ENCODE data around the gene PTPRE.

PTPRE gene

DNA sequence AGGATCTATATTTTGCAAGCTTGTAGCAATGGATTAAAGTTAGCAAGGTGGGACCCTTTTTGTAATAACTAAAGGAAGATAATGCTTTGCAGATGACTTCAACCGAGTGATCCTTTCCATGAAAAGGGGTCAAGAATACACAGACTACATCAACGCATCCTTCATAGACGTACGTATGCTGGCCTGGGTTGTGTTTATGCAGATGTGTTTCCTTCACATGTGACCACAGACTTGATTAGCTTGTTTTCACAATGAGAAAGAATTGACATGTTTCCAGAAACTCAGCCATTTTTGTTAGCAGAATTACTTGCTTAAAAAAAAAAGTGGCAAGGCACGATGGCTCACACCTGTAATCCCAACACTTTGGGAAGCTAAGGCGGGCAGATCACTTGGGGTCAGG is 165.1 kb downstream of the PTPRE start:
- H3K4me3 ChIP-seq (ENCODE audit: low read depth, low read length) = no peak overlapping the region
- in situ Hi-C loops (cut with HindIII; ENCODE audit: low sequenced_read_pairs) = no loop called here
- no peak for DNase-seq (ENCODE audit: low read depth, low spot score)
- TF ChIP-seq, protein P1, sequence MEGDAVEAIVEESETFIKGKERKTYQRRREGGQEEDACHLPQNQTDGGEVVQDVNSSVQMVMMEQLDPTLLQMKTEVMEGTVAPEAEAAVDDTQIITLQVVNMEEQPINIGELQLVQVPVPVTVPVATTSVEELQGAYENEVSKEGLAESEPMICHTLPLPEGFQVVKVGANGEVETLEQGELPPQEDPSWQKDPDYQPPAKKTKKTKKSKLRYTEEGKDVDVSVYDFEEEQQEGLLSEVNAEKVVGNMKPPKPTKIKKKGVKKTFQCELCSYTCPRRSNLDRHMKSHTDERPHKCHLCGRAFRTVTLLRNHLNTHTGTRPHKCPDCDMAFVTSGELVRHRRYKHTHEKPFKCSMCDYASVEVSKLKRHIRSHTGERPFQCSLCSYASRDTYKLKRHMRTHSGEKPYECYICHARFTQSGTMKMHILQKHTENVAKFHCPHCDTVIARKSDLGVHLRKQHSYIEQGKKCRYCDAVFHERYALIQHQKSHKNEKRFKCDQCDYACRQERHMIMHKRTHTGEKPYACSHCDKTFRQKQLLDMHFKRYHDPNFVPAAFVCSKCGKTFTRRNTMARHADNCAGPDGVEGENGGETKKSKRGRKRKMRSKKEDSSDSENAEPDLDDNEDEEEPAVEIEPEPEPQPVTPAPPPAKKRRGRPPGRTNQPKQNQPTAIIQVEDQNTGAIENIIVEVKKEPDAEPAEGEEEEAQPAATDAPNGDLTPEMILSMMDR (IDR thresholded peaks at IDR 0.05; ENCODE audit: low read depth, low read length) = no peak

DNA sequence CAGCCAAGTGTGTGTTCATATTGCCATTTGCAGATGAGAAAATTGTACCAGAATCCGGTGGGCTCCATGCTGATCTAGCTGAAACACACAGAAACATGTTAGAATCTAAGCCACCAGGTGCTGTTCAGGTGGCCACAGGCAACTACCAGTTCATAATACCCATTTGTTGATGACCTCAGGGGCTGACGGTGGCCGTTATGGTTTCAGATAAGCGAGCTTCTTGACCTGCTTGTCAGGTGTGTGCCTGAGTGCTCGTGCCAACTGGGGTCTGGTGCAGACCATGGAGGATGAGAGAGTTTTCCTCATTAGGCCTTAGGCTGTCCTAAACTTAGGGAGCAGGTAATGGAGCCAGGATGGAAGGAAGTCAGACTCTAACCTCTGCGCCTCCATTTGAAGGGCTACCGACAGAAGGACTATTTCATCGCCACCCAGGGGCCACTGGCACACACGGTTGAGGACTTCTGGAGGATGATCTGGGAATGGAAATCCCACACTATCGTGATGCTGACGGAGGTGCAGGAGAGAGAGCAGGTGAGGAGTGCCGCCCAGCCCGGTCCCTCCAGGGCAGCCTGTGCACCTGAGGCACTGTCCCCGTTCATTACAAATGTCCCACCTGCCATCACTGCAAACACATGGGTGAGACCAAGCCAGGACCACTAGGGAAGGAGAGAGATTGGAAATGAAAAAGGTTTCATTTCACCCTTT is 166.2 kb downstream of the PTPRE start:
- in situ Hi-C loops (cut with HindIII; ENCODE audit: low sequenced_read_pairs) = no loop called here
- DNase-seq (ENCODE audit: low read depth, low spot score) = no peak
- no peak overlapping the region for H3K4me3 ChIP-seq (ENCODE audit: low read depth, low read length)
- TF ChIP-seq, protein P1 (IDR thresholded peaks at IDR 0.05; ENCODE audit: low read depth, low read length) = no peak

DNA sequence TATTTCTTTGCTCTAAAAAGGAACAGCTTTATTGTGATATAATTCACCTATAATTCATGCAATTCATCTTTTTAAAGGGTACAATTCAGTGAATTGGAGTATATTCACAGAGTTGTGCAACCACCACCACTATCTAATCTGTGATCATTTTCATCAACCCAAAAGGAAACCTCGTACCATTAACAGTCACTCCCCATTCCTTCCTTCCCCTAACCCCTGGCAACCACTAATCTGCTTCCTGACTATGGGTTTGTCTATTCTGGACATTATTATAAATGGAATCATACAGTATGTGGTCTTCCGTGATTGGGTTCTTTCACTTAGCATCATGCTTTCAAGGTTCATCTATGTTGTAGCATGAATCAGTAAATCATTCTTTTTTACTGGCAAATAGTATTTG is 167.0 kb downstream of the PTPRE start:
- no peak for DNase-seq (ENCODE audit: low read depth, low spot score)
- in situ Hi-C loops (cut with HindIII; ENCODE audit: low sequenced_read_pairs) = no loop called here
- TF ChIP-seq, protein P1 (IDR thresholded peaks at IDR 0.05; ENCODE audit: low read depth, low read length) = no peak
- H3K4me3 ChIP-seq (ENCODE audit: low read depth, low read length) = no peak overlapping the region

DNA sequence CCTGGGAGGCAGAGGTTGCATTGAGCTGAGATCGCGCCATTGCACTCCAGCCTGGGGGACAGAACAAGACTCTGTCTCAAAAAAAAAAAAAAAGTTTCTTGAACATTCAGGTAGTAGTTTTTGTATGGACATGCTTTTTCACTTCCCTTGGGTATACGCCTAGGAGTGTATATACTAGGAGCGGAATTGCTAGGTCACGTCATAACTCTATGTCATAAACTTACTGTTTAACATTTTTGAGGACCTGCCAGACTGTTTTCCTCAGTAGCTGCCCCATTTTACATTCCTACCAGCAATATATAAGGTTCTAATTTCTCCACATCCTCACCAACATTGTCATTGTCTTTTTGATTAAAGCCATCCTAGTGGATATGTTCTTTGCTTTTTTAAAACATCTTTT is 167.7 kb downstream of the PTPRE start:
- TF ChIP-seq, protein P1 (IDR thresholded peaks at IDR 0.05; ENCODE audit: low read depth, low read length) = no peak
- in situ Hi-C loops (cut with HindIII; ENCODE audit: low sequenced_read_pairs) = no loop called here
- no peak overlapping the region for H3K4me3 ChIP-seq (ENCODE audit: low read depth, low read length)
- DNase-seq (ENCODE audit: low read depth, low spot score) = no peak

DNA sequence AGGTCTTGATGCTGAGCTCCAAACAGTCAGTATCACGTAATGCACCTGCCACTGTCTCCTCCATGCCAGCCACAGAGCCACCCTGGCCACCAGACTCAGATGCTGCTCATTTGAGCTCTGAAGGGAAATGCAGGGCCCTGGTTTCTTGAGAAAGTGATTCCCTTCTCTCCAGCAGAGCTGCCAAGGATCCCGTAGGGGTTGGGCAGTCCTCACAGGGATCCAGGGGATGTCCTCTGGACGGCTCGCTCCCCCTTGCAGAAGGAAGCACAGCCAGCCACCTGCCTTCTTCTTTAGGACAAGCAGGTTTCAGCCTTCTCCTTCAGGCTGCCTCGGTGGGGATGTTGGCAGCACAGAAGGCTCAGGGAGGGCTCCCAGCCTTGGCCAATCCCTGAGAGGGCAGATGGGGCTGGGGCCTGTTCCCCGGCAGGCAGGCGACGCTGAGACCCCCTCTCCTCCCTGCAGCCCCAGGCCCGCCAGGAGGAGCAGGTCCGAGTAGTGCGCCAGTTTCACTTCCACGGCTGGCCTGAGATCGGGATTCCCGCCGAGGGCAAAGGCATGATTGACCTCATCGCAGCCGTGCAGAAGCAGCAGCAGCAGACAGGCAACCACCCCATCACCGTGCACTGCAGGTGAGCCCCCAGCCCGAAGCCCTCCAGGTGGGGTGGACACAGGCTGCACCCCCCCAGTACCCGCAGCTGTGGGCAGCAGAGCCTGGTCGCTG is 170.4 kb downstream of the PTPRE start:
- H3K4me3 ChIP-seq (ENCODE audit: low read depth, low read length) = no peak overlapping the region
- no peak for DNase-seq (ENCODE audit: low read depth, low spot score)
- TF ChIP-seq, protein P1 (IDR thresholded peaks at IDR 0.05; ENCODE audit: low read depth, low read length) = no peak
- in situ Hi-C loops (cut with HindIII; ENCODE audit: low sequenced_read_pairs) = no loop called here

DNA sequence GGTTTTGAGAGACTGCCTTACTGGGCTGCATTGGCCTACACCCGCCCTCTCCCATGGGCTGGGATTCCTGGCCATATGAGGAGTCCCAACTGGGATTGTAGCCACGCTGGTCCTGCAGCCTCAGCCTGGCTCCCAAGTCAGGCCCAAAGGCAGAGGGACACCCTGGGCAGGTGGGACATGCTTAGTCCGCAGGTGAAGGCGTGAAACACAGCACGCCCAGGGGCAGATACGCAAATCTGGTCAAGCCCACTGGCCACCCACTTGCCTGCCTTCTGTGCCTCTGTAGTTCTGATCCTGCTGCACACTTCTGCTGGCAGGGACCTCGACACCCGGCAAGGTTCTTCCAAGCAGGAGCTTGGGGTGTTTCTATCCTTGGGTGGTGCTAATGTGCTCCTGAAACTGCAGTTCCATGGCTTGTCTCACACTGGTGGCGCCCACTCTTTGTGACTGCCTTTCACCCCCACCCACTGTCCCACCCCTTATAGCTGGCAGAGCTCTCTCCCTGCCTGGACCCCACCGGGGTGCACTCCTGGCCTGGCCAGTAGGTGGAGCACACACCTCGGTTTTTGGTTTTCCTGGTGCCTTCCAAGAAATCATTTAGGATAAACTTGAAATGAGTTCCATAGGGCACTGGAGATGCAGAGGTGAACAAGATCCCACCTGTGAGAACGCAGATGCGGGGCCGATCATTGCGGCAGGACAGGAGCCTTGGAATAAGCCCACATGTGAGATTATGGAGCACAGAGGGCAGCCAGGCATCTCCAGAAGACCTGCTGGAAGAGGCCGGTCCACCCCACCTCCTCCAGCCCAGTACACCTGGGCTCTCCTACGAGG is 171.4 kb downstream of the PTPRE start:
- H3K4me3 ChIP-seq (ENCODE audit: low read depth, low read length) = no peak overlapping the region
- TF ChIP-seq, protein P1 (IDR thresholded peaks at IDR 0.05; ENCODE audit: low read depth, low read length) = peak; percentile 87
- peak; percentile 31 for DNase-seq (ENCODE audit: low read depth, low spot score)
- in situ Hi-C loops (cut with HindIII; ENCODE audit: low sequenced_read_pairs) = no loop called here
